Glomerular visceral epithelial cell (primary cell): ENCODE measurements around the gene POTEI.
"Not testable (repeated sequence)": the region's sequence is repeated elsewhere in the genome, so short reads cannot be mapped to it uniquely, and the experiment has no call there.

ENCODE experiments used
- DNase-seq: peaks from one replicate; pipeline ENCODE4 v3.0.0-alpha.2; 2016; ENCODE audit errors: extremely low spot score

POTEI gene

GRCh38 chr2:130509228-130509627, at the start of gene POTEI:
Gene POTEI, minus strand, starts transcription at chr2:130509328. Its CDS starts 93 bp downstream, at chr2:130509235.
- not testable (repeated sequence) for DNase-seq

GRCh38 chr2:130556441-130556840, 47.3 kb upstream of the POTEI start:
- not testable (repeated sequence) for DNase-seq

GRCh38 chr2:130554178-130554577, 45.0 kb upstream of the POTEI start:
- not testable (repeated sequence) for DNase-seq

GRCh38 chr2:130549475-130549874, 40.3 kb upstream of the POTEI start:
- DNase-seq, result not testable (repeated sequence)

GRCh38 chr2:130548418-130548817, 39.3 kb upstream of the POTEI start:
- not testable (repeated sequence) for DNase-seq

- DNase-seq, result not testable (repeated sequence)
Observed at GRCh38 chr2:130544978-130545377, 35.9 kb upstream of the POTEI start.

- DNase-seq, result not testable (repeated sequence)
Observed at GRCh38 chr2:130543785-130544528, 34.8 kb upstream of the POTEI start.

- not testable (repeated sequence) for DNase-seq
Observed at GRCh38 chr2:130542789-130543188, 33.7 kb upstream of the POTEI start.

- DNase-seq, result not testable (repeated sequence)
Observed at GRCh38 chr2:130538271-130538670, 29.1 kb upstream of the POTEI start.

- DNase-seq, result not testable (repeated sequence)
Observed at GRCh38 chr2:130536654-130537053, 27.5 kb upstream of the POTEI start.

GRCh38 chr2:130531672-130532071, 22.5 kb upstream of the POTEI start:
- not testable (repeated sequence) for DNase-seq

- not testable (repeated sequence) for DNase-seq
Observed at GRCh38 chr2:130531225-130531624, 22.1 kb upstream of the POTEI start.

- not testable (repeated sequence) for DNase-seq
Observed at GRCh38 chr2:130530212-130530611, 21.1 kb upstream of the POTEI start.

GRCh38 chr2:130529545-130529944, 20.4 kb upstream of the POTEI start:
- DNase-seq, result not testable (repeated sequence)

GRCh38 chr2:130527365-130527967, 18.3 kb upstream of the POTEI start:
- not testable (repeated sequence) for DNase-seq

- not testable (repeated sequence) for DNase-seq
Observed at GRCh38 chr2:130522390-130522789, 13.3 kb upstream of the POTEI start.

GRCh38 chr2:130520992-130521391, 11.9 kb upstream of the POTEI start, which contains the start of gene CFC1B:
Gene CFC1B, plus strand, starts transcription at chr2:130521222. Its CDS starts 263 bp downstream, at chr2:130521485.
- DNase-seq, result not testable (repeated sequence)

- DNase-seq, result not testable (repeated sequence)
Observed at GRCh38 chr2:130518516-130519106, 9.5 kb upstream of the POTEI start.

- DNase-seq, result not testable (repeated sequence)
Observed at GRCh38 chr2:130511747-130512451, 2.8 kb upstream of the POTEI start.

GRCh38 chr2:130510807-130511746, 1.9 kb upstream of the POTEI start:
- not testable (repeated sequence) for DNase-seq

- DNase-seq, result not testable (repeated sequence)
Observed at GRCh38 chr2:130491073-130491472, 18.1 kb downstream of the POTEI start.
